Right cardiac atrium (tissue), 5 donors: ENCODE measurements around the gene PTPN4. TPM values are rescaled to one million over a fixed set of nuclear protein-coding genes. Genes with fewer than 3 reads are reported as not detected.
"Not testable (repeated sequence)": the region's sequence is repeated elsewhere in the genome, so short reads cannot be mapped to it uniquely, and the experiment has no call there.

Experiments used
- ATAC-seq, 2 donors: fragments of 200-7000 bp; cut with Tn5 transposase; one replicate each; pipeline versions ENCODE4 v1.8.0 to v1.9.1; 2020; ENCODE audit warnings: moderate library complexity in 2 of 2, mild to moderate bottlenecking in 1 of 2
- DNase-seq, 3 donors: peaks; one replicate each; pipeline ENCODE4 v3.0.0-alpha.2; 2020
- H3K27ac ChIP-seq: one replicate; pipeline ENCODE4 v1.5.1; 2013; ENCODE audit warnings: mild to moderate bottlenecking, low read length, control low read depth, moderate library complexity
- H3K27me3 ChIP-seq: one replicate; pipeline ENCODE4 v1.6.1; 2013; ENCODE audit not compliant: control insufficient read depth, insufficient read depth
- H3K4me1 ChIP-seq: one replicate; pipeline ENCODE4 v1.6.1; 2013; ENCODE audit warnings: low read length; ENCODE audit not compliant: control insufficient read depth, insufficient read depth
- H3K4me3 ChIP-seq: one replicate; pipeline ENCODE4 v1.5.1; 2013; ENCODE audit warnings: low read length, control low read depth
- H3K9me3 ChIP-seq: one replicate; pipeline ENCODE4 v1.6.1; 2013; ENCODE audit warnings: low read length; ENCODE audit not compliant: control insufficient read depth
- WGBS: extraction: QIAGEN DNeasy Blood & Tissue Kit; methylation state at CpG from one replicate; pipeline ENCODE4 v1.1.7; 2013; 5-methylcytosine and 5-hydroxymethylcytosine counted together
- intact Hi-C, 4 donors: fragments of 100-400 bp; cut with DNase I; formaldehyde crosslinking; loops; one replicate each; pipeline versions ENCODE4 v1.11.0 to v1.14.0; 2022 to 2023
- polyA plus RNA-seq: library from polyadenylated mRNA; stranded (reverse); fragments of 200-250 nt; gene quantifications from one replicate; pipeline ENCODE4 v1.2.3, GENCODE V29; 2013
- total RNA-seq, 4 donors: library from RNA; stranded (reverse); fragmentation: NEBNext Ultra II Directional; extraction: Animal tissue kit (Norgen Biotek cat#: 25700); gene quantifications; one replicate each; pipeline ENCODE4 v1.2.1, GENCODE V29; 2021
- donor health status: healthy with polysubstance abuse.
- donor health status: DM: no; HTN: yes; CAD: no.
- donor health status: DM: no; HTN: no; CAD: no.
- donor health status: DM: no; HTN: yes; CAD: no; lungs with severe emphysema.
- donor health status: DM: yes; HTN: yes; CAD: no.

PTPN4 gene
- total and polyA plus RNA-seq, 5 donors = 6.5 to 42.6 (median 35.0) TPM

DNA sequence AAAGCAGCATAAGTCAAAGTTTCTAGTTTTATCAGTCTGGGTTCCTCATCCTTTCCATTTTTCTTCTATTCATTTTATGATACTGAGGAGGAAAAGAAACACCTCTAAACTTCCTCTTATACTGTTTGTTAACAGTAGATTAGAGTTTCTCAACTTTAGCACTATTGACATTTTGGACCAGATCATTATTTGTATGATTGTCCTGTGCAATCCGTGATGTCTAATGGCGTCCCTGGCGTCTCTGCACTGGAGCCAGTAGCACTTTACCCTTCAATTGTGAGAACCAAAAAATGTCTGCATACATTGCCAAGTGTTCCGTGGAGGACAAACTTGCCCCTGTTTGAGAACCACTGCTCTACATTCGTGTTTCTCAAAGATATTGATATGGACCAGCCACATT lies 25.2 kb downstream of the PTPN4 start:
- DNase-seq (no peak), ATAC-seq (no peak)
- intact Hi-C loops = no loop called here
- Histone ChIP-seq H3K4me1 (peaks cover 1% of the 10 kb centered on the region), H3K9me3 (no peaks in the 10 kb centered on the region), H3K27ac (no peak overlapping the region), H3K4me3 (no peak overlapping the region), H3K27me3 (no peaks in the 10 kb centered on the region)
- 87% methylated on average over 5 of the region's 5 CpGs for WGBS

DNA sequence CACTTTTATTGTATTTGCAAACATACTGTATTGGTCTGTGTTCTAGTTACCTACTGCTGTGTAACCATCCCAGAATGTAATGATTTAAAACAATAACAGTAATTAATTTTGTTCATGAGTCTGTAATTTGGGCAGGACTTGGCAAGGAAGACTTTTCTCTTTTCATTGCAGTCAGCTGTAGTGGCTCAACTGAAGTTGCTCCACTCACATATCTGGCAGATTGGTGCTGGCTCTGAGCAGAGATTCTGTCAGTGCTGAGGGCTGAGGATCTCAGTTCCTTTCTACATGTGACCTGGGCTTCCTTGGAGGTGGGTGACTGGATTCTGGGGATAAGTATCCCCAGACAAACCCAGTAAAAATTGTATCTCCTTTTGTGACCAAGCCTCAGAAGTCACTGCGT lies 26.6 kb downstream of the PTPN4 start:
- Histone ChIP-seq H3K4me1 (peaks cover 1% of the 10 kb centered on the region), H3K4me3 (no peak overlapping the region), H3K9me3 (no peaks in the 10 kb centered on the region), H3K27ac (no peak overlapping the region), H3K27me3 (no peaks in the 10 kb centered on the region)
- no peak for DNase-seq
- peak in 1 of 2 donors; percentile 35 for ATAC-seq
- 93% methylated on average over 1 of the region's 1 CpG for WGBS
- intact Hi-C loops = no loop called here

DNA sequence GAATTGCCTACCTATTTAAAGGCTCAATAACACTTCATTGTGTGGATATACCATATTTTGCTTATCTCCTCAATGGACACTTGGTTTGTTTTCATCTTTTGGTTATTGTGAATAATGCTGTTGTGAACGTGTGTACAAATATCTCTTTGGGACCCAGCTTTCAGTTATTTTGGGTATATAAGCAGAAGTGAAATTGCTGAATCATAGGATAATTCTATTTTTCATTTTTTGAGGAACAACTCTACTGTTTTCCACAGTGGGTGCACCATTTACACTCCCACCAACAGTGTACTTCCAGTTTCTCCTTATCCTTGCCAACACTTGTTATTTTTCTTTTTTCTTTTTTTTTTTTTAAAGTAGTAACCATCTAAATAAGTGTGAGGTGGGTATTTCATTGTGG lies 29.0 kb downstream of the PTPN4 start:
- Histone ChIP-seq H3K4me1 (no peaks in the 10 kb centered on the region), H3K4me3 (no peak overlapping the region), H3K27ac (no peak overlapping the region), H3K9me3 (no peaks in the 10 kb centered on the region), H3K27me3 (no peaks in the 10 kb centered on the region)
- no peak for DNase-seq
- no peak for ATAC-seq
- intact Hi-C loops = no loop called here
- WGBS = 85% methylated on average over 1 of the region's 1 CpG

DNA sequence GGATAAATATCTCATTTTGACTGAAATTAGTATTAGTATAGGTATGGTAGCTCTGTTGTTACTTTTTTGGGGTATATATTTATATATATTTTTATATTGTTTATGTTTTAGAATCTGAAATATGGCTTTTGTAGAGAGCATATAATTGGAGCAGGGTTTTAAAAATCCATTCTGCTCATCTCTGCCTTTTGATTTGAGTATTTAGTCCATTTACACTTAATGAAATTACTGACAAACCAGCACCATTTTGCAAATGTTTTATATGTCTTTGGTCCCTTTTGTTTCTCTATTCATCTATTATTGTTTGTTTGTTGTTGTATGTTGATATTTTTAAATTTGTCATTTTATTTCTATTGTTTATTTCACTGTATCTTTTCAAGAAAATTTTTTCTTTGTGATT lies 30.7 kb downstream of the PTPN4 start:
- no peak for ATAC-seq

DNA sequence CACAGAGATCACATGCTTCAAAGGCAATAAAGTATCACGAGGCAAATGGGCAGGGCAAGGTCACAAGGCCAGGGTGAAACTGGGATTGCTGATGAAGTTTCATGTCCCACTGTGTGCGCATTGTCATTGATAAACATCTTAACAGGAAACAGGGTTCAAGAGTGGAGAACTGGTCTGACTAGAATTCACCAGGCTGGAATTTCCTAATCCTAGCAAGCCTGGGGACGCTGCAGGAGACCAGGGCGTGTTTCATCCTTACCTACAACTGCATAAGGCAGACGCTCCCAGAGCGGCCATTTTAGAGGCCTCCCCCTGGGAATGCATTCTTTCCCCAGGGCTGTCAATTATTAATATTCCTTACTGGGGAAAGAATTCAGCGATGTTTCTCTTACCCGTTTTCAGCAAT lies 33.2 kb downstream of the PTPN4 start:
- H3K4me3 ChIP-seq = no peak overlapping the region
- H3K27ac ChIP-seq = no peak overlapping the region
- intact Hi-C loops = no loop called here
- H3K27me3 ChIP-seq = no peaks in the 10 kb centered on the region
- no peaks in the 10 kb centered on the region for H3K4me1 ChIP-seq
- DNase-seq (no peak), ATAC-seq (no peak)
- 90% methylated on average over 8 of the region's 8 CpGs for WGBS
- H3K9me3 ChIP-seq = no peaks in the 10 kb centered on the region

More for the DNA sequence above, 30.7 kb downstream of the PTPN4 start:
- Histone ChIP-seq H3K27ac (no peak overlapping the region), H3K27me3 (no peaks in the 10 kb centered on the region), H3K4me1 (no peaks in the 10 kb centered on the region), H3K9me3 (no peaks in the 10 kb centered on the region), H3K4me3 (no peak overlapping the region)
- intact Hi-C loops = no loop called here
- no peak for DNase-seq

DNA sequence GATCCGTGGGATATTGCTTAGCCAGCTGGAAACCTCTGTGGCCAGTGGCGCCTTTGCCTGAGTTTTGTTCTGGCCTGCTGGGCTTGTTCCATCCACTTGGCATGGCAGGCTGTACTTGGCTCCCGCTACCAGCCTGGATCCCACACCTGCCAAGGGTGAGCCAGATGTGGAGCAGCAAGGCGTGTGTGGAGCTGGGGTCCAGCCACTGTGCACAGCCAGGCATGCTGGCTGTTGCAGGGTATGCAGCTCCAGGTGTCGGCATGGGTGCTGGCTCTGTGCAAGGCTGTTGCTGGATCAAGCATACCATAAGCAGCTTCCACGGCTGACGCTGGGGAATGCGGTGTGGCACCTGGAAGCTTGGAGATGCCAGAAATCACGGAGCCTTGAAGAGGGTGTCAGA lies 34.5 kb downstream of the PTPN4 start:
- Histone ChIP-seq H3K4me3 (no peak overlapping the region), H3K9me3 (no peaks in the 10 kb centered on the region), H3K27ac (no peak overlapping the region), H3K27me3 (no peaks in the 10 kb centered on the region), H3K4me1 (no peaks in the 10 kb centered on the region)
- WGBS = 89% methylated on average over 9 of the region's 9 CpGs
- intact Hi-C loops = no loop called here
- DNase-seq = peak in 1 of 3 donors; percentile 28
- no peak for ATAC-seq

DNA sequence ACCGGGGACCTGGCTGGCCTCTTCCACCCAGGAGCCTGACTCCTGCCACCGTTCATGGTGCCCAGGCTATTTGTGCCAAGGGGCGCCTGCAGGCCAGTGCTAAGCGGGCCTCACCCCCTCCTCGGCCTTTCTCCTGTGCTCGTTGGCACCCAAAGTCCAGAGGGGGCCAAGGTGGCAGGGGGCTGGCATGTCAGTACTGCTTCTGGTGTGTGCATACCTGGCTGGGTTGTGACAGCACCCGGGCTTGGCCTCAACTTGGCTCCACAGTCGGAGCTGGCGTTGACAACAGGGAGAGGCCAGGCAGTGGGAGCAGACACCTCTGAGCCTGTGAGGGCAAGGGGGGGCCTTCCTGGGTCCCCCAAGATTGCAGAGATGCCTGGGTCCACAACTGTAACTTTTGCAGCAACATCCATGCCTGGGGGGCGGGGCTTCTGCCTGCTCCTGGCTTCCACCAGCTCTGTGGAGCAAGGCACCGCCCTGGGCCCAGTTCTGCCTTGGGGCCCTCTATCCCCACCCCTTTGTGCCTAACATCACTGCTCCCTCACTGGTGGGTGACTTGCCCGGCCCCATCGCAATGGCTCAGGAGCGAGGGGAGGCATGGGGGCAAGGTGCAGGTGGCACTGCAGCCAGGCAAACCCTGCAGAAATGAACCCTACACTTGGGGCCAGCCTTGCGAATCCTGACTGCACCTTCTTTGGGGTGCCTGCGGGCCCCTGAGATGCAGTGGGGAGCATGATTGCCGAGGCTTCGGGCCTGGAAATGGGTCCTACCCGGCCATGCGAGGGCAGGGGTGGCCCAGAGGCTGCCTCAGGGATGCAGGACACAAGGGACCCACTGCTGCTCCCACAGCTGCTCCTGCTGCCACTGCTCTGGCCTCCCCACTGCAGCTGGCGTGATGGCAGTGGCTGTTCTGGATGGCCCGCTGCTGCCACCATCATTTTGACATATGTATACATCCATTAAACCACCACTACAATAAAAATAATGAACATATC lies 35.9 kb downstream of the PTPN4 start:
- no peaks in the 10 kb centered on the region for H3K4me1 ChIP-seq
- 96% methylated on average over 22 of the region's 22 CpGs for WGBS
- no peaks in the 10 kb centered on the region for H3K27me3 ChIP-seq
- DNase-seq = peak in 2 of 3 donors; percentile 40 to 52
- H3K4me3 ChIP-seq = no peak overlapping the region
- intact Hi-C loops = no loop called here
- H3K27ac ChIP-seq = no peak overlapping the region
- ATAC-seq = peak; percentile 37 to 54
- no peaks in the 10 kb centered on the region for H3K9me3 ChIP-seq

DNA sequence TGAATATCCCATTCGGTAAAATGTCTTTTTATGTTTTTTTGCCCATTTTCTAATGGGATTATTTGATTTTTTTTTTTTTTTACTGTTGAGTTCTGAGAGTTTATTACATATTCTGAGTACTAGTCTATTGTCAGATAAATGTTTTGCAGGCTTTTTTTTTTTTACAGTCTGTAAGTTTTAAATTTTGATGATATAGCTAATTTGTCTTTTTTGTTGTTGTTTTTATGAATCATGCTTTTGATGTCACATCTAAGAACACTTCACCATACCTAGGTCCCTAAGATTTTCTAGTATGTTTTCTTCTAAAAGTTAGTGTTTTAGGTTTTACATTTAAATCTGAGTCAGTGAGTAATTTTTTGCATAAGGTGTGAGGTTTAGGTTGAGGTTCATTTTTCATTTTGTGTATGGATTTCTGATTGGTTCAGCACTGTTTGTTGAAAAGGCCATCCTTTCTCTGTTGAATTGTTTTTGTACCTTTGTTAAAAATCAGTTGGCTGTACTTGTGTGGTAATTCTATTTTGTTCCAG lies 40.7 kb downstream of the PTPN4 start:
- ATAC-seq = no peak
- no peak overlapping the region for H3K27ac ChIP-seq
- no peaks in the 10 kb centered on the region for H3K4me1 ChIP-seq
- no peak for DNase-seq
- no peaks in the 10 kb centered on the region for H3K9me3 ChIP-seq
- WGBS = 77% methylated on average over 1 of the region's 1 CpG
- no peaks in the 10 kb centered on the region for H3K27me3 ChIP-seq
- H3K4me3 ChIP-seq = no peak overlapping the region
- intact Hi-C loops = no loop called here

DNA sequence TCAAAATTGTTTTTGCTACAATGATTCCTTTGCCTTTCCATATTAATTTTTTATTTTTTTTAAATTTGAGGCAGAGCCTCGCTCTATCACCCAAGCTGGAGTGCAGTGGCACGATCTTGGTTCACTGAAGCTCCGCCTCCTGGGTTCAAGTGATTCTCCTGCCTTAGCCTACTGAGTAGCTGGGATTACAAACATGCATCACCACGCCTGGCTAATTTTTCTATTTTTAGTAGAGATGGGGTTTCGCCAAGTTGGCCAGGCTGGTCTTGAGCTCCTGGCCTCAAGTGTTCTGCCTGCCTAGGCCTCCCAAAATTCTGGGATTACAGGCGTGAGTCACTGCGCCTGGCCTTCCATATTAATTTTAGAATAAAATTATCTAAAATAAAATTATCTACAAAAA lies 41.3 kb downstream of the PTPN4 start:
- WGBS = 85% methylated on average over 7 of the region's 7 CpGs

DNA sequence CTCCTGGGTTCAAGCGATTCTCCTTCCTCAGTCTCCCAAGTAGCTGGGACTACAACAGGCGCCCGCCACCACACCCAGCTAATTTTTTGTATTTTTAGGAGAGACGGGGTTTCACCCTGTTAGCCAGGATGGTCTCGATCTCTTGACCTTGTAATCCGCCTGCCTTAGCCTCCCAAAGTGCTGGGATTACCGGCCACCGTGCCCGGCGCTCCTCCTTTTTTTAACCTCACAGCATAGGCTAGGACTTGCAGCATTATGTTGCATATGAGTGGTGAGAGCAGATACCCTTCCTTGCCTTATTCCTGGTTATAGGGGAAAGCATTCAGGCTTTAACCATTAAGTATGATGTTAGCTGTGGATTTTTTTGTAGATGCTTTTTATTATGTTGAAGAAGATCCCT lies 42.3 kb downstream of the PTPN4 start:
- ATAC-seq, intact Hi-C loops: not testable (repeated sequence)

More for the DNA sequence above, 41.3 kb downstream of the PTPN4 start:
- no peaks in the 10 kb centered on the region for H3K27me3 ChIP-seq
- DNase-seq (no peak), ATAC-seq (no peak)
- no peak overlapping the region for H3K27ac ChIP-seq
- H3K9me3 ChIP-seq = no peaks in the 10 kb centered on the region
- intact Hi-C loops = no loop called here
- no peaks in the 10 kb centered on the region for H3K4me1 ChIP-seq
- no peak overlapping the region for H3K4me3 ChIP-seq

DNA sequence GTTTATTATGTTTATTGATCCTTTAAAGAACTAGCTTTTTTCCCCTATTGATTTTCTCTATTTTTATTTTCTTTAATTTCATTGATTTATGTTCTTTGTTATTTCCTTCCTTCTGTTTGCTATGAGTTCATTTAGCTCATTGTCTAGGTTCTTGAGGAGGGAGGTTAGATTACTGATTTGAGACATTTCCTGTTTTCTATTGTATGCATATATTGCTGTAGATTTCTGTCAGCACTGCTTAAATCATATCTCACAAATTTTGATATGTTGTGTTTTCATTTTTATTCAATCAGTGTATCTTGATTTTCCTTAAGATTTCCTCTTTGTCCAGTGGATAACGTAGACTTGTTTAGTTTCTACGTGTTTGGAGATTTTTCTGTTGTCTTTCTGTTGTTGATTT lies 43.4 kb downstream of the PTPN4 start:
- H3K27ac ChIP-seq = no peak overlapping the region
- no peak overlapping the region for H3K4me3 ChIP-seq
- ATAC-seq = no peak
- intact Hi-C loops = no loop called here
- no peaks in the 10 kb centered on the region for H3K27me3 ChIP-seq
- 84% methylated on average over 2 of the region's 2 CpGs for WGBS
- DNase-seq = no peak
- no peaks in the 10 kb centered on the region for H3K9me3 ChIP-seq
- no peaks in the 10 kb centered on the region for H3K4me1 ChIP-seq

More for the DNA sequence above, 42.3 kb downstream of the PTPN4 start:
- WGBS = 89% methylated on average over 10 of the region's 10 CpGs
- not testable (repeated sequence) for H3K27me3 ChIP-seq, H3K27ac ChIP-seq, DNase-seq, H3K4me1 ChIP-seq, H3K9me3 ChIP-seq, H3K4me3 ChIP-seq
